ENCODE data around the gene KDM6A.

DNA sequence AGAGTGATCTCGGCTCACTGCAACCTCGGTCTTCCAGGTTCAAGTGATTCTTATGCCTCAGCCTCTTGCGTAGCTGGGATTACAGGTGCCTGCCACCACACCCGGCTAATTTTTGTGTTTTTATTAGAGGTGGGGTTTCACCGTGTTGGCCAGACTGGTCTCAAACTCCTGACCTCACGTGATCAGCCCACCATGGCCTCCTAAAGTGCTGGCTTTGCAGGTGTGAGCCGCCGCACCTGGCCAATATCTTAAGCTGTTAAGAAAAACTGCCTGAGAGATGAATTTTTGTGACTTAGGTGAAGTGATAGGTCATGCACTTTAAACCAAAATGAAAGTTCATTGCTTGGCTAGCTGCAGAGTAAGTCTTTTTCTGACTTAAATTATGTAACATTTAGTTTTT is 5.8 kb downstream of the KDM6A start:
- TF ChIP-seq, protein P1, sequence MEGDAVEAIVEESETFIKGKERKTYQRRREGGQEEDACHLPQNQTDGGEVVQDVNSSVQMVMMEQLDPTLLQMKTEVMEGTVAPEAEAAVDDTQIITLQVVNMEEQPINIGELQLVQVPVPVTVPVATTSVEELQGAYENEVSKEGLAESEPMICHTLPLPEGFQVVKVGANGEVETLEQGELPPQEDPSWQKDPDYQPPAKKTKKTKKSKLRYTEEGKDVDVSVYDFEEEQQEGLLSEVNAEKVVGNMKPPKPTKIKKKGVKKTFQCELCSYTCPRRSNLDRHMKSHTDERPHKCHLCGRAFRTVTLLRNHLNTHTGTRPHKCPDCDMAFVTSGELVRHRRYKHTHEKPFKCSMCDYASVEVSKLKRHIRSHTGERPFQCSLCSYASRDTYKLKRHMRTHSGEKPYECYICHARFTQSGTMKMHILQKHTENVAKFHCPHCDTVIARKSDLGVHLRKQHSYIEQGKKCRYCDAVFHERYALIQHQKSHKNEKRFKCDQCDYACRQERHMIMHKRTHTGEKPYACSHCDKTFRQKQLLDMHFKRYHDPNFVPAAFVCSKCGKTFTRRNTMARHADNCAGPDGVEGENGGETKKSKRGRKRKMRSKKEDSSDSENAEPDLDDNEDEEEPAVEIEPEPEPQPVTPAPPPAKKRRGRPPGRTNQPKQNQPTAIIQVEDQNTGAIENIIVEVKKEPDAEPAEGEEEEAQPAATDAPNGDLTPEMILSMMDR (IDR thresholded peaks at IDR 0.05): no peak
- no peak for TF ChIP-seq POLR2A (IDR thresholded peaks at IDR 0.05)
